Hematopoietic multipotent progenitor cell treated with erythropoietin and hydrocortisone succinate and interleukin-3 and kit ligand, for 6 days (in vitro differentiated cells): ENCODE data around the gene PRRT1.
"Not testable (repeated sequence)": the region's sequence is repeated elsewhere in the genome, so short reads cannot be mapped to it uniquely, and the experiment has no call there.

Source experiments
- DNase-seq: peaks from one replicate; pipeline ENCODE4 v3.0.0-alpha.2; 2015

The PRRT1 gene

GRCh38 chr6:32151863-32152768, at the start of gene PRRT1:
Gene PRRT1 (minus strand): TSS chr6:32151939. CDS start chr6:32151827, 112 bp downstream.
- DNase-seq: no peak

GRCh38 chr6:32200711-32201475, 49.2 kb upstream of the PRRT1 start:
- DNase-seq: no peak

- DNase-seq: no peak
Observed at GRCh38 chr6:32198866-32199265, 47.1 kb upstream of the PRRT1 start.

GRCh38 chr6:32198345-32198696, 46.6 kb upstream of the PRRT1 start:
- no peak for DNase-seq

- DNase-seq: peak; percentile 66
Observed at GRCh38 chr6:32196682-32197616, 45.2 kb upstream of the PRRT1 start.

- peak; percentile 81 for DNase-seq
Observed at GRCh38 chr6:32195902-32196681, 44.4 kb upstream of the PRRT1 start.

- peak; percentile 100 for DNase-seq
Observed at GRCh38 chr6:32195652-32195901, 43.8 kb upstream of the PRRT1 start.

- peak; percentile 83 for DNase-seq
Observed at GRCh38 chr6:32194825-32195651, 43.3 kb upstream of the PRRT1 start.

- DNase-seq: no peak
Observed at GRCh38 chr6:32194388-32194787, 42.6 kb upstream of the PRRT1 start.

- DNase-seq: not testable (repeated sequence)
Observed at GRCh38 chr6:32193096-32193495, 41.4 kb upstream of the PRRT1 start.

GRCh38 chr6:32192608-32193039, 40.9 kb upstream of the PRRT1 start, which contains the start of gene GPSM3:
Gene GPSM3 (minus strand): TSS chr6:32192643. CDS start chr6:32192513, 130 bp downstream.
- DNase-seq: peak; percentile 81

- no peak for DNase-seq
Observed at GRCh38 chr6:32191696-32192607, 40.2 kb upstream of the PRRT1 start.

GRCh38 chr6:32190911-32191677, 39.4 kb upstream of the PRRT1 start:
- no peak for DNase-seq

GRCh38 chr6:32190054-32190851, 38.5 kb upstream of the PRRT1 start, which contains the start of gene PBX2:
Gene PBX2 (minus strand): TSS chr6:32190202. CDS start chr6:32189915, 287 bp downstream.
- peak; percentile 98 for DNase-seq

GRCh38 chr6:32189742-32190053, 38.0 kb upstream of the PRRT1 start:
- DNase-seq: no peak

- no peak for DNase-seq
Observed at GRCh38 chr6:32189069-32189741, 37.5 kb upstream of the PRRT1 start.

GRCh38 chr6:32188381-32189068, 36.8 kb upstream of the PRRT1 start:
- no peak for DNase-seq
